T follicular helper cell (primary cell): Measurements from ENCODE around the gene TTC34.

Source experiments
- DNase-seq: peaks from one replicate; pipeline ENCODE4 v3.0.0-alpha.2; 2020; ENCODE audit warnings: low read depth
- total RNA-seq, 2 experiments: gene quantifications; one replicate each; lab custom pipeline; 2026; lab: John Stamatoyannopoulos, UW

The TTC34 gene, protein sequence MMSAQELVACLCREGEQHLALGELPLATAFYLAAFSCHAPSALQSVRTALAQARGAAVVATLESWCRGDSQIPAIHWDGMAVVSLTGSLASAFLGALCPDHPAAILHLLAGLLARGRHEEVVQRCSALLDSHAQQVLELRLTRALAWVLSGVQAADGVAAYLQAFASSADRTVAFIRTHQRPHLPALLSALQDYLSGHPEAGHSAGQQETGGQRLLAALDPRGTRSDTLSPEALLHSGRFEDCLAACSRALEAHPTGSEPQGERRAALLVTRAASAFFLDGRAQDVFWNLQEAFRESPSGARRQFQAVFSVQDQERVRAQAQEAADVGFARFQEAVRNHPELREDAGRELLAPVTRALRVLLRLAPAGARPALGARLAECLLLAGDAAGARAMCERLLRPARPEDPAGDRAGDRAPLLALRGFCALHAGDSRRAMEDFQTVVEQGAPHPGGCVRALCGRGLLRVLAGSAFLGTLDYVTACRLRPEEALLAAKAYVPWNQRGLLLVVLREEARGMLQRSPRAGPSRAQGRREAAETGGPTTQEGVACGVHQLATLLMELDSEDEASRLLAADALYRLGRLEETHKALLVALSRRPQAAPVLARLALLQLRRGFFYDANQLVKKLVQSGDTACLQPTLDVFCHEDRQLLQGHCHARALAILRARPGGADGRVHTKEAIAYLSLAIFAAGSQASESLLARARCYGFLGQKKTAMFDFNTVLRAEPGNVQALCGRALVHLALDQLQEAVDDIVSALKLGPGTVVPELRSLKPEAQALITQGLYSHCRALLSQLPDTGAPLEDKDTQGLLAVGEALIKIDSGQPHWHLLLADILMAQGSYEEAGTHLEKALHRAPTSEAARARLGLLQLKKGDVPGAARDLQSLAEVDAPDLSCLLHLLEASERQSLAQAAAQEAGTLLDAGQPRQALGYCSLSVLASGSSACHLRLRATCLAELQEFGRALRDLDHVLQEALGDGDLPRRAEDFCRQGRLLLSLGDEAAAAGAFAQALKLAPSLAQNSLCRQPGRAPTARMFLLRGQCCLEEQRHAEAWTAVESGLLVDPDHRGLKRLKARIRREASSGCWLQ
- 0.96 to 3.4 reads per million in 2 experiments for total RNA-seq

DNA sequence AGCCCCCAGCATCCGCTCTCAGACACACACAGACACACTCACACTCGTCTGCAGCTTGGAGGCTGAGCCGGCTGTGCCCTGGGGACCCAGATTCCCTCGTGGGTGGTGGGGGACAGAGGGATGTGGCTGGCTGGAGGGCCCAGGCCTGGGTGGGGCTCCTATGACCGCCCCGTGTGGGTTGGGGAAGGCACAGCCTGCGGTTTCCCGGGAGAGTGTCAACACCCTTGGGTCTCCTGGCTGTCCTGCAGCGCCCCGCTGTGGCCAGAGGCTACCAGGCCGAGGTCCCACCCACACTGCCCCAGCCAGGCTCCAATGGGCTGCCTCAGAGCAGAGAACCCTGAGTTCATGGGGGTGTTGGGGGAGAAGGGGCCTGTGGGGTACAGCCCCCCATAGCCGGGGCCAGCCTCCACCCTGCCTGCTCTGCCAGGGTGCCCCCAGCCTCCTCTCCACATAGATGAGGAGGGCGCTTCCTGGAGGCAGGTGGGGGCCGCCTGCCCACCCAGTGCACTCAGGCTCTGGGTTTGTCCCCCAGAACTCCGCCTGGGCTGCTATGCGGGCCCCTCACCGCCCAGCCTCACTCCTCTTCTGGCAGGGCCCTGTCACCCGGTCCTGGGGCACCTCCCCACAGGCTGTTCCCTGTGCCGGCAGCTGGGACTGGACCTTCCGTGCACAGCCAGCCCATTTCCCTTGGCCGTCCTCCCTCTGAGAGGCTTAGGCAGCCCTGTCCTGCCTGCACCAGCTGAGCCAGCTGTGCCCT is at the start of gene TTC34:
Gene TTC34, minus strand, starts transcription at position 159 of the 757 bp plus-strand sequence. CDS start 866 bp downstream, outside the sequence.
- DNase-seq = peak; percentile 19

DNA sequence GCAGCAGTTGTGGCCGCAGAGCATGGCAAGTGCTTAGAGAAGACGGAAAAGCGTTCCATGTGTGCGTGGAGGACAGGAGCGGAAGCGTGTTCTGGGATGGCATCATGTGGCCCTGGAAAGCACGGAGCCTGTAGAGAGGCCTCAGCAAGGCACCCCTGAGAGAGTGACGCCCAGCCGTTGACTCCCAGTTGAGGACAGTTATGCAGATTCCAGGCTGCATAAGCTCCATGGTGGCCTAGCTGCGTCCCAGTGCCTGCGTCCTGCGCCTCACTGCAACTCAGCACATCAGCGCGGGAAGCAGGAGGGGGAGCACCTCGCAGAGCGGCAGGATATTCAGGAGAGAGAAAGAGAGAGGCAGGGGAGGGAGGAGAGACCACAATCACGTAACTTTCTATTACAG is 49.0 kb upstream of the TTC34 start:
- no peak for DNase-seq

DNA sequence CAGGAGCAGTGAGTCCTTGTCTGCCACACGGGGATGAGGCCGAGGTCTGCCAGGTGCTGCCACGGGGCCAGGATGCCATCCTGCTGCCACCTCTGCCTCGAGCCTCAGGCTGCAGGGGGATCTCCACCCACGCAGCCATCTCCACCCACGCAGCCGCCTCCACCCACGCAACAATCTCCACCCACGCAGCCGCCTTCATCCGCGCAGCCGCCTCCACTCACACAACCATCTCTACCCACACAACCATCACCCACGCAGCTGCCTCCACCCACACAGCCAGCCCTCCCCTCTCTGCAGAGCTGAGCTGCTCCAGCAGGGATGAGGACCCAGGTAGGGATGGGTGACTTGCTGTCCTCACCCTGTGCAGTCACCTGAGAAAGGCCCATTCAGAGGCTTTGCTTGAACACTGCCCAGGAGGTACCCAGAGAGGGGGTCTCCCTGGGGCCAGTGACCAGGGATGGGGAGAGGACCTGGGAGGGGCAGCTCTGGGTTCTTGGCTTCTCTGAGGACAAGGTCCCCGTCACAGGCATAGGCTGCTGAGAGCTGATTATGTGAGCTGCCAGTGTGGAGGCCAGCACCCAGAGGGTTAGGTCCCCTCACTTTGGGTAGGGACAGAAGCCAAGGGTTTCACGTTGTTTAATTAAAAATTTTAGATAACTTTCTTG is 46.6 kb upstream of the TTC34 start:
- no peak for DNase-seq

DNA sequence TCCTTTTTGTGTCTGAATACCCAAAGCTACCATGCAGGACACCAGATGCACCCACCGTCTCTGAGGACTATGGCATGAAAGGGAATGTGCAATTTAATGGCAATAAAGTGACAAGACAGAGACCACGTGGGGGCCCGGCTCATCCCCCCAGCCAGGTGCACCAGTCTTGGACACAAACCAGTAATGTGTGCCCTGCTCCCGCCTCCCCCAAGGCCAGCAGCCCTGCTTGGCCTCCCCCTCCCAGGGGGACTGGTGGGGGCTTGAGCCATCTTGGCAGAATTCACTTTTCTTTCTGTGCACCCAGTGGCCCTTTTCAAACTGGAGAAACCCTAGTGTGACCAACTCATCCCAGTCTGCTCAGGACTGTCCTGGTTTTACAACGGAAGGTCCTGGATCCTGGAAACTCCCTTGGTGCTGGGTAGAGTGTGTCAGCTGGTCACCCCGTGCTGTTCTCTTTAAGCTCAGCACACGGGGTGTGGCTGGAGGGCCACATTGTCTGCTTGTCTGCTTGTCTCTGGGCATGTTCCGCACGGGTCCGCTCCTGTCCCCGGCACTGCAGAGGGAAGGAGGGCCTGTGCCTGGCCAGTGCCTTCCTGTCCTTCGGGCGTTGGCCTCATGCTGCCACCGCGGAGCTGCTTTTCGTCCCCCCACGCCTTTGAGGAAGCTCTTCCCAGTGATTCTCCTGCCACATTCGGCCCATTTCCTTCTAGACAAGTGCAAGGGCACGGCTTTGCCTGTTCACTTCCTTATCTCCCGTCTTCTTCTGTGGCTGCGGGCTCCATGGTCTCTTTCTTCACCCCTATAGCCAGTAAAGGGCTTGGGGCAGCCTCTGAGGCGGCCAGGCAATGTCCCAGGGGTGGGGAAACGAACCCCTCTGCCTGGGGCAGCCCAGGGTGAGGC is 45.8 kb upstream of the TTC34 start:
- DNase-seq = no peak

DNA sequence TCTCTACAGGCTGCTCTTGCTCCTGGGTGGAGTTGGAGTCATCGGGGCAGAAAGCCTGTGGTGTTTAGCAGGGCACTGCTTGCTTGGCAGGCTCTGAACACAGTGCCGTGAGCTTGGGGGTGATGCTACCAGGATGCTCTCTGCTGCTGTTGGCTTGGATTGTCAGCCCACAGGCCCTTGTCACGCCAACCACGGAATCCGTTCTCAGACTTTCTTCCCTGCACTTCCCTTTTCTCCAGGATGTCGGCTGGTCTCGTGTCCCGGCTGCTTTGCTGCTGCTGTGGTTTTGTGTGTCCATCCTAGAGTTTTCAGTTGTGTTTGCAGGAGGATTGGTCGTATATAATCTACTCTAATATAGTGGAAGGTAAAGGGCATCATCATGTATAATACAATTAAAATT is 44.4 kb upstream of the TTC34 start:
- no peak for DNase-seq

DNA sequence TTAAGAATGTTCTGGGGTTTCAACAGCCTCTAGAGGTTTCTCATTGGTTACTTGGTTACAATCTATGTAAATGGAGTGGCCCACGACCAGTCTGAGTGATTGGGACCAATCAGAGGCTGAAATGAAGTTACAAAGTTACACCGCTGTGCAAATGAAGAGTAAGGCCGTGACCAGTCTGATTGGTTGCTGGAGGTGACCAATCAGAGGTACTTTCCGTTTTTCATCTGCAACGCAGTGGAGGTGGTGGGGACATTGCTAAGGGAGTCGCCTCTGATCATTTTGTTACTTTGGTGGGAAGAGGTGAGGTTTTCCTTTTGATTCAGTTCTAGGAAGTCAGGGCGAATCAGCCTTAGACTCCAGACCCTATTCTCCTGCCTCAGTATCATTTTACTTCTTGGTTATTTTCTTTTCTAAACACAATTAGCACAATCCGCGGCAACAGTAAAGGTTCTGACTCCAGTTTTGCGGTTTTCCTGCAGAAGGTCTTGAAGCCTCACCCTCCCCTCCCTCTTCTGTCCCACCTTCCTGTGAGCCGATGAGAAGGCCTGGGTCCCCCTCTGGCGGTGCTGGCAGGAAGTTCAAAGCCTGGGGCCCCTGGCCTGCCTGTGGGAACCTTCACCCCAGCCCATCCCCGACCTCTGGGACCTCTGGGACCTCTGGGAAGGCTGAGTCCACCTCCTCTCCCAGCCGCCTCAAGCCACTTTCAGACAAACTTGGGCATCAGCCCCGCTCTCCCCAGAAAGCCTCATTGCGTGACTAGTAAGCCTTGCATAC is 38.7 kb upstream of the TTC34 start:
- peak; percentile 42 for DNase-seq

DNA sequence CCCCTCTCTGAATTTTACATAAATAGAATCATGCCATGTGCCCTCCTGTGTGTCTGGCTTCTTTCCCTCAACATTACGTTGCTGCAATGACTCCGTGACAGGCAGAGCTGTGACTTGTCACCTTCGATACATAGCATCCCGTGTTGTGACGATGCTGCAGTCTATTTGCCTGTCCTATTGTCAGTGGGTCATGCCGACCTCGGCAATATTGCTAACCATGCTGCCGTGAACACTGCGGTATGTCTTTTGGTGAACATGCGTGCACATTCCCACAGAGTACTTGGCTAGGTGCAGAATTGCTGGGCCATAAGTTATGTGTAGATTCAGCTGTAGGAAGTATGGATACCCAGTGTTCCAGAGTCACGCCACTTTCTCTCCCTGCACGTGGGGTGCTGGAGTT is 36.3 kb upstream of the TTC34 start:
- no peak for DNase-seq

DNA sequence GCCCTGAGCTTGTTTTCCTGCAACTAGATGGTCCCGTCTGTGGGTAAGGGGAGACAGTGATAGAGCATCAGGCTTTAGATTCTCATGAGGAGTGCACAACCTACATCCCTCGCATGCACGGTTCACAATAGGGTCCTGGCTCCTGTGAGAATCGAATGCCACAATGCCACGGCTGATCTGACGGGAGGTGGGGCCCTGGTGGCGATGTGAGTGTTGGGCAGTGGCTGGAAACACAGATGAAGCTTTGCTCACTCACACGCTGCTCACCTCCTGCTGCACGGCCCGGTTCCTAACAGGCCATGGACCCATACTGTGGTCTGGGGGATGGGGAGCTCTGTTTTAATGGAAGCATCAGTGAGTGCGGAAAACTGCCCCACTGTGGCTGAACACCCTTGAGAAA is 35.8 kb upstream of the TTC34 start:
- DNase-seq = no peak

DNA sequence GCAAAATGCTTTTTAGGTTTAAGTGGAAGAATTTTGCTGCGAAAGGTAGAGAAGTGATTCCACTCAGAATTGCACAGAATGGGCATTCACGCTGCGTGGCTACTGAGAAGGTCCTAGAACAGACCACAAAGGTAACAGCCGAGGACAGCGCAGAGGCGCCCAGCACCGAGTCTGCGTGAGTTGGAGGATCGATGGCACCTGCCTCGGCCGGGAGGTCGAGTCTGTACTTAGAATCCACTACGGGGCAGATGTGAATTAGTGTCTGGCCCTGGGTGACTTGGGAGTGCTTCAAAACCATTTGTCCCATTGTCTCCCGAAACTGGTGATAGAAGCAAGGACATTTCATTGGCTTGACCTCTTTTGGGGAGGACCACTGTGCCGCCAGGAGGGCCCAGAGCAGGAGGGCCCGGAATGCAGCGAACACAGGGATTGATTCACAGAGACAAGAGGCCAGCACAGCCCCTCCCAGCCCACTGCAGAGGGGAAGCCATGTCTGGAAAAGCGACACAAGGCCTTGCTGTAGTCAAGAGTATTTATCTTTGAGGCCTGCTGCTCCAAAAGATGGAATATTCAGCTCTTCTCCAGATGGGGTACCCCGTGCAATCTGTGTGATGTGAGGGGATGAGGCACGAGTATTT is 35.0 kb upstream of the TTC34 start:
- DNase-seq = no peak

DNA sequence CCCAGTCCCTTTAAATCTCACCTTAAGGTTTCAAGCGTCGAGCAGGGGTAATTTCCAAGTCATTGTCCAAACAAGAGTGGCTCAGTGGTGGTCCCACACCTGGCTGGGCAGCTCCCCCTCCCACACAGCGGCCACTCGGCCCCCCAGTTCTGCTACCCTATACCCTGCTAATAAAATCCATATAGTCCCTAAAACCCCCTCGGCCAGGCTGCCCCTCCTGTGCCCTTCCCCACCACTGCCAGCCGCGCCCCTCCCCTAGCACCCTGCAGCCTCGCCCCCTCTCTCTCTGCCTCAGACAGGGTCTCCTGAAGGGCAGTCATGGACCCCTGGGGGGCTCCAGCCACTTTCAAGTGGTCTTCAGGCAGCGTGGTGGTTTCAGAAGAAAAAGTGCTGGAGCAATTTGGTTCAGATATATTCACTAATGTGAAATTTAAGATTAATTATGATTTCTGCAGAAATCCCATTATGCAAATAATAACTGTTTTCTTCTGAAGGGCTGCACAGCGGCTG is 34.2 kb upstream of the TTC34 start:
- DNase-seq = no peak

DNA sequence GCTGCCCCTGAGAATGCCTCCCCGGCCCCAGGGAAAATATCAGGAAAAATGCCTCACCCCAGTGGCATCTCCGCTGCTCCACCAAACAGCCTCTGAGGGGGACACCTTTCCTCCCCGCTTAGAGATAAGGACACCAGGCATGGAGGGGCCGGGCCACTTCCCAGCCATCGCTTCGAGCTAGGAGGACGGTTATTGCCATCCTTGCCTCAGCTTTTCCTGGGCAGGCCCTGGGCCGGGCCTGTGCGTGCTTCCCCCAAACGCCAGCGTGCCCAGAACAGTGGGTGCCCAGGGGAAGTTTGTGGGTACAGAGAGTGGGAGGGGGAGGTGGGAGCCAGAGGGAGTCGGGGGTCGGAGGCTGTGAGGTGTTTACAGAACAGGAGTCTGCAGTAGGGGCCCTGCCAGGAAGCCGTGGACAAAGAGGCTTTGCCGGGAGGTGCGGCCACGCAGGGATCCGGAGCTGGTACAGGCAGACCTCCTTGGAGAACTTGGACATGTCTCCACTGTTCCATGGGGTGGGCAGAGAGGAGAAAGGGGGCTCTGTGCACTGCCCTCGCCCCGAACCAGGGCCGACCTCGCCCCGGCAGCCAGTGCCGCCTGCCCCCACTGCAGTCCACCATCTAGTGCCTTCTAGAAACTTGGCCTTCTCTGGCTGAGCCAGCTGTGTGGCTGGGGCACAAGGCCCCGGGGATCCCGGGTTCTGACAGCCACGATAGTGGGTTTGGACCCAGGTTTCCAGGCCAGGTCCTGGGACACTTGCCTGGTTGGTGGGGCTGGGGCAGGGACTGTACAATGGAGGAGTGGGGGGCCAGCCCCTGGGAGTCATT is 33.5 kb upstream of the TTC34 start:
- DNase-seq = no peak

DNA sequence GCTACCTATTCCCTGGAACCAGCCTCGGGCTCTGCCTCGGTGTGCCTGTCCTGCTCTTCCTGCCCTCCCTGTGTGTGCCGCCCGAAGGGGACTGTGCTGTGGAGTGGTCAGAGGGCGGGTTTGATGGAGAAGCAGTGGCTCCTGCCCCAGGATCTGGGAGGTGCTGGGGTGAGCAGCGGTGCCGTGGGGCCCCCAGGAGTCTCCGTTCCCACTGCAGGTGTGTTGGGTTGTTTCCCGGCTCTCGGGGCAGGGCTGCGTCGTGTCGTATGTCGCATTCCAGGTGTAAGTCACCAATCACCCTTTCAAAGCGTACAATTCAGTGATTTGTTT is 32.6 kb upstream of the TTC34 start:
- no peak for DNase-seq

DNA sequence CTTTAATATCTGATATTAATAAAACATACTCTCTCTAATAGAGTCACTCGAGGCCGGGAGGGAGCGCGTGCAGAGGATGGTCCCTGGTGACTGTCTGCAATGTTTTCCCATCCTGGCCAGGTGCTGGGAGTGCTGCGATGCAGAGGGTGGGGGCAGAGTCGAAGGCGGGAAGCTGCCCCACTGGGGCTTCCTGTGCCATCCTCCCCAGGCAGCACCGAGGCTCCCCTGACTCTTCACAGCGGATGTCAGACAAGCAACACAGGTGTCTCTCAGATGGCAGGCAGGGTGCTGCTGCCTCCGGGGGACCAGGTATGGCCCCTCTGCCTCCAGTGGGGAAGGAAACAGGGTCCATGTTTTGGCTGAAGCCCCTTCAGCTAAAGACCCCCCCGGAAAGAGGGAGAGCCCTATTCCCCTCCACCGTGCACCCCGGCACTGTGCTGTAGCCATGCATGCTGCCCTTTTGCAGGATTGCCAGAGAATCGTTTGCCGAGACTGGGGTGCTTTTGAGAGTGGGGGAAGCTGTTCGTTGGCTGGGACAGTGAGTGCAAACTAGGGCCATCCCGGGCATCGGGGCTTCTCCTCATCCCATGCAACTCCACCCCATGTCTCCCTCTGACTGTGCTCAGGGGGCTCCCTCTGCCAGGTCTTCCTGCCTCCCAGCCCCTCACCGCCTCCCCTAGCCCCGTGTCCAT is 32.1 kb upstream of the TTC34 start:
- no peak for DNase-seq

DNA sequence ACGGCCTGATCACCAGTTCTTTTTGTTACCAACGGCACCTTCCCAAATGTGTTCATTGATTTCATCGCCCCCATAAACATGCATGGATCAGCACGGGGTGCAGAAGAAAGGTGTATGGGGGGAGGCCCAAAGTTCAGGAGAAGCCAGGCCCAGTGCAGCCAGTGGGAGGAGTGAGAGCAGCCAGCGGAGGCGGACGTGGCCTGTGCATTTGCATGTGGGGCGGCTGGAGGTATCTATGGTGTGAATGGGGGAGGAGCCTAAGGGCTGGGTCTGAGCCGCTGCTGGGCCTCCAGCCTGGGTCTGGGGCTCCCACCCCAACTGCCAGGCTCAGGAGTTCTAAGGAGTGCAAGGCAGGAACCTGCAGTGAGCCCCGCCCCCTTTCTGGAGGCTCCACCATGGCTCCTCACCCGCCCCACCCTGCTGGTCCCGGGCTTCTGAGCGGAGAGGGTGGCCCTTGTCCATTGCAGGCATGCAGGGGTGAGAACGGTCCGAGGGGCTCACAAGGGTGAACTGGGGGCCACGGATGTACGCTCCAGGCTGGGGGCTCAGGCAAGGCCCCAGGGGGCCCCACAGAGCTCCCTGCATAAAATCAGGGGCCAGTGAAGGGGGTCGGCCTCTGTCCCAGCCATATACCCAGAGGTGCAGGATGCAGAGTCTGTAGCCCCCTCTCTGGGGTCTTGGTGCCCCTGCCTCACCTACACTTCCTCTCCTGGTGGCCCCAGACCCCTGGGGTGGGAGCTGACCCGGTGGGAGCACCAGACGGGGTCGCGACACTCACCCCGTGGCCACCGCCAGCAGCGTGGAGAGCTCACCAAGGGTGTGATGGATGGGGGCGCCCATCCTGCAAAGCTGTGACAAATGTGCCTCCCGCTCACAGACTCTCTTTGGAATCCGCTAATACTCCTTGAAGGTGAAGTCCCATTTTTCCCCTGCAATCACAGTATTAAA is 31.3 kb upstream of the TTC34 start:
- no peak for DNase-seq

DNA sequence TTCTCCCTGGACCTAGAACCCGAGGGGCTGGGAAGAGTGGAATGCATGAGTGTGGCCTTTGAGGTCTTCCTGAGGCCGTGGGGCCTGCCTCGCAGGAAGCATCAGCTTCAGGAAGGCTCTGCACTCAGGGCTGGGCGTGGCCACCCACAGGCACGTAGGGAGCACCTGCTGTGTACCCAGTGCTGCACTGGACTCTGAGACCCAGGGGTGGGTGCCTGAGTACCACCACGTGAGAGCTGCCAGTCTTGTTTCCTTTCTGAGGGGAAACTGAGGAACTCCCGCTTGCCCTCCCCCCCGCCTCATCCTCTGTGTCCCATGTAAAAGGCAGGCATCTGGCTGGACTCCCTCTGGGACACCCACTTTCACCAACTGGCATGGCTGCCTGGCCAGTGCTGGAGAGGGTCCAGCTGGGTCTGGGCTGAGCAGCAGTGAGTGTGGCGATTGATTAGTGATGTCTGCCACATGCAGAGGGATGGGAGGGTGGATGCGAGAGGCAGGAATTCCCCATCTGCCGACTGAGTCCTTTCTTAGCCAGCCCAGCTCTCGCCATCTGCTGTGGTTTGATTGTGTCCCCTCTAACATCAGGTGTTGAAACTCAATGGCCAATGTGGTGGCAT is 30.2 kb upstream of the TTC34 start:
- no peak for DNase-seq
